ENCODE data around the gene DLG3. TPM values are rescaled to one million over a fixed set of nuclear protein-coding genes. Genes with fewer than 3 reads are reported as not detected.
"Not testable (repeated sequence)": the region's sequence is repeated elsewhere in the genome, so short reads cannot be mapped to it uniquely, and the experiment has no call there.

Gene DLG3
- total RNA-seq, 1 experiment from 2014 or later: 67.5 TPM

DNA sequence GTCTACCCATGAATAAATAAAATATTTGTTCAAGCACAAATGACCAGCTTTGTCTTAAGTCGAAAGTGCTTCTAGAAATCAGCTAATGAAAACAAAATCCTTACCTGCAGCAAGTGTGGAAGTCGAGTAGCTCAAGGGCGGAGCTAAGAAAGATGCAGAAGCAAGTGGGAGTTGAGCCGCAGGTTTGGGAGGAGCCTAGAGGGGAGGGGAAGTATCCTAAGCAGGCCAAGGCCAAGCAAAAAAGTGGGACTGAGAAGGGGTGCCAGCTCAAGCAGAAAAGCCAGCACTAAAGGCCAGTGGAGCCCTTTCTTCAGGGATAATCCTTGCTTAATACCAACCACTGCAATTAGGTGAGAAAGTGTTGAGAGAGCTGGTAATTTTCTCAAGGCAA, 60.8 kb downstream of the DLG3 start:
- Histone ChIP-seq H3K36me3 (peaks cover 6% of the 10 kb centered on the region), H3K27me3 (no peaks in the 10 kb centered on the region), H3K4me1 (peaks cover 3% of the 10 kb centered on the region; the same call in 1 of the 2 replicates), H3K9me3 (replicated peaks) (no peaks in the 10 kb centered on the region), H3K27ac (no peak overlapping the region), H3K4me3 (no peak overlapping the region)
- DNase-seq: no peak

GRCh38 chrX:70508296-70508911, 63.8 kb downstream of the DLG3 start:
- no peaks in the 10 kb centered on the region for H3K9me3 ChIP-seq (replicated peaks)
- H3K36me3 ChIP-seq: peaks cover 4% of the 10 kb centered on the region; the same call in 1 of the 2 replicates
- no peak for DNase-seq
- H3K4me3 ChIP-seq: no peak overlapping the region
- H3K27ac ChIP-seq: no peak overlapping the region
- H3K27me3 ChIP-seq: no peaks in the 10 kb centered on the region
- H3K4me1 ChIP-seq: no peaks in the 10 kb centered on the region

GRCh38 chrX:70509078-70509477, 64.4 kb downstream of the DLG3 start:
- no peak overlapping the region for H3K27ac ChIP-seq
- H3K4me1 ChIP-seq: no peaks in the 10 kb centered on the region
- H3K4me3 ChIP-seq: no peak overlapping the region
- no peaks in the 10 kb centered on the region for H3K9me3 ChIP-seq (replicated peaks)
- H3K27me3 ChIP-seq: no peaks in the 10 kb centered on the region
- DNase-seq: no peak
- H3K36me3 ChIP-seq: peaks cover 2% of the 10 kb centered on the region; the same call in 1 of the 2 replicates

GRCh38 chrX:70515270-70515669, 70.6 kb downstream of the DLG3 start:
- H3K27ac ChIP-seq, H3K36me3 ChIP-seq: not testable (repeated sequence)

DNA sequence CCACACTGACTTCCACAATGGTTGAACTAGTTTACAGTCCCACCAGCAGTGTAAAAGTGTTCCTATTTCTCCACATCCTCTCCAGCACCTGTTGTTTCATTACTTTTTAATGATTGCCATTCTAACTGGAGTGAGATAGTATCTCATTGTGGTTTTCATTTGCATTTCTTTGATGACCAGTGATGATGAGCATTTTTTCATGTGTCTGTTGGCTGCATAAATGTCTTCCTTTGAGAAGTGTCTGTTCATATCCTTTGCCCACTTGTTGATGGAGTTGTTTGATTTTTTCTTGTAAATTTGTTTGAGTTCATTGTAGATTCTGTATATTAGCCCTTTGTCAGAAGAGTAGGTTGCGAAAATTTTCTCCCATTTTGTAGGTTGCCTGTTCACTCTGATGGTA, 71.1 kb downstream of the DLG3 start:
- H3K27ac ChIP-seq: not testable (repeated sequence)

More at GRCh38 chrX:70515270-70515669, 70.6 kb downstream of the DLG3 start:
- H3K4me3 ChIP-seq; H3K27me3 ChIP-seq; DNase-seq; H3K4me1 ChIP-seq; H3K9me3 ChIP-seq (replicated peaks): not testable (repeated sequence)

GRCh38 chrX:70525733-70526132, 81.1 kb downstream of the DLG3 start:
- no peaks in the 10 kb centered on the region for H3K36me3 ChIP-seq
- H3K27me3 ChIP-seq: no peaks in the 10 kb centered on the region
- no peak for DNase-seq
- no peaks in the 10 kb centered on the region for H3K4me1 ChIP-seq
- no peak overlapping the region for H3K27ac ChIP-seq
- H3K4me3 ChIP-seq: no peak overlapping the region
- no peaks in the 10 kb centered on the region for H3K9me3 ChIP-seq (replicated peaks)

More for the DNA sequence above, 71.1 kb downstream of the DLG3 start:
- not testable (repeated sequence) for H3K27me3 ChIP-seq; H3K4me3 ChIP-seq; H3K4me1 ChIP-seq; H3K36me3 ChIP-seq; H3K9me3 ChIP-seq (replicated peaks); DNase-seq

DNA sequence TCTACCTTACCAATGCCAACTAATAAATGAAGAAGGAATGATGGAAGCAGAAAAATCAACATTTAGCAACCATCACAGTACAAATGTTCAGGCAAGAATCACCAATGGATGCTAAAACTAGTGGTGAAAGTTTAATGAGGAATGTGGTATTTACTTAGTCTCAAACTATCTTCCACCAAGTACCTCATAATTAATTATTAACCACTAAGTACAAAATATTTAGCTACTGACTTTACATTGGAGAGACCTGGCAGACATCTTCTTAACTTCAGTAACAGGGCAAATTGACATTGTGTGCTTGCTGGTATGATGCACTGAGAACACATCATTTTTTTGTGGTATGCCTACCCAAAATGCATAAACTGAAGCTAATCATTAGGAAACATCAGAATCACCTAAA, 82.4 kb downstream of the DLG3 start:
- DNase-seq: no peak
- no peak overlapping the region for H3K4me3 ChIP-seq
- no peaks in the 10 kb centered on the region for H3K9me3 ChIP-seq (replicated peaks)
- no peaks in the 10 kb centered on the region for H3K27me3 ChIP-seq
- no peaks in the 10 kb centered on the region for H3K4me1 ChIP-seq
- no peaks in the 10 kb centered on the region for H3K36me3 ChIP-seq
- no peak overlapping the region for H3K27ac ChIP-seq

- Histone ChIP-seq H3K9me3 (replicated peaks) (no peaks in the 10 kb centered on the region), H3K4me3 (no peak overlapping the region), H3K27me3 (no peaks in the 10 kb centered on the region), H3K36me3 (no peaks in the 10 kb centered on the region), H3K4me1 (no peaks in the 10 kb centered on the region), H3K27ac (no peak overlapping the region)
- DNase-seq: no peak
These were observed 83.1 kb downstream of the DLG3 start for GRCh38 chrX:70527610-70528345.

DNA sequence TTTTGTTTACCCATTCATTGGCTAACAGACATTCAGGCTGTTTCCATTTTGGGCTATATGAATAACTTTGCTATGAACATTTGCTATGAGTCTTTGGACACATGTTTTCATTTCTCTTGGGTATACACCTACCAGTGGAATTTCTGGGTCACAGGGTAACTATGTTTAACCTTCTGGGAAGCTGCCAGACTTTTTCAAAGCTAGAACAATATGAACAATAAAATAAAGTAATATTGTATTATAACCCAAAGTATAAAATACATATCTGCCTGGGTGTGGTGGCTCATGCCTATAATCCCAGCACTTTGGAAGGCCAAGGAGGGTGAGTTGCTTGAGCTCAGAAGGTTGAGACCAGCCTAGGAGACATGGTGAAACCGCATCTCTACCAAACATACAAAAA, 90.6 kb downstream of the DLG3 start:
- DNase-seq: no peak
- no peaks in the 10 kb centered on the region for H3K4me1 ChIP-seq

DNA sequence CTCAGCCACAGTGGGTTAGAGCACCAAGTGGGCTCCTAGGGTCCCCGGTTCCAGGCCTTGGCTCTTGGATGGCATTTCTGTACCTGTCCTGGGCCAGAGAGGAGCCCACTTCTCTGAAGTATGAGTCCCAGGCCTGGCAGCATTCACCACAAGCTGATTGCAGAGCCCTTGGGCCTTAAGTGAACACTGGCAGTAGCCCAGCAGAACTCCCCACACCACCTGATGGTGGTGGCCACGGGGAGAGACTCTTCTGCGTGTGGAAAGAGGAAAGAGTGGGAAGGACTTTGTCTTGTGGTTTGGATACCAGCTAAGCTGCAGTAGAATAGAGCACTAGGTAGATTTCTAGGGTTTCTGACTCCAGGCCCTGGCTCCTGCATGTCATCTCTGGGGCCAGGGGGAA, 104.8 kb downstream of the DLG3 start:
- no peaks in the 10 kb centered on the region for H3K27me3 ChIP-seq

More for the DNA sequence above, 90.6 kb downstream of the DLG3 start:
- Histone ChIP-seq H3K36me3 (no peaks in the 10 kb centered on the region), H3K4me3 (no peak overlapping the region), H3K27ac (no peak overlapping the region), H3K27me3 (no peaks in the 10 kb centered on the region), H3K9me3 (replicated peaks) (no peaks in the 10 kb centered on the region)

GRCh38 chrX:70552130-70552704, 107.6 kb downstream of the DLG3 start:
- H3K4me1 ChIP-seq: no peaks in the 10 kb centered on the region
- H3K27ac ChIP-seq: no peak overlapping the region
- H3K9me3 ChIP-seq (replicated peaks): no peaks in the 10 kb centered on the region
- no peak for DNase-seq
- H3K27me3 ChIP-seq: no peaks in the 10 kb centered on the region
- H3K4me3 ChIP-seq: no peak overlapping the region
- H3K36me3 ChIP-seq: no peaks in the 10 kb centered on the region

More for the DNA sequence above, 104.8 kb downstream of the DLG3 start:
- Histone ChIP-seq H3K27ac (no peak overlapping the region), H3K4me1 (no peaks in the 10 kb centered on the region), H3K9me3 (replicated peaks) (no peaks in the 10 kb centered on the region), H3K4me3 (no peak overlapping the region), H3K36me3 (no peaks in the 10 kb centered on the region)
- no peak for DNase-seq

DNA sequence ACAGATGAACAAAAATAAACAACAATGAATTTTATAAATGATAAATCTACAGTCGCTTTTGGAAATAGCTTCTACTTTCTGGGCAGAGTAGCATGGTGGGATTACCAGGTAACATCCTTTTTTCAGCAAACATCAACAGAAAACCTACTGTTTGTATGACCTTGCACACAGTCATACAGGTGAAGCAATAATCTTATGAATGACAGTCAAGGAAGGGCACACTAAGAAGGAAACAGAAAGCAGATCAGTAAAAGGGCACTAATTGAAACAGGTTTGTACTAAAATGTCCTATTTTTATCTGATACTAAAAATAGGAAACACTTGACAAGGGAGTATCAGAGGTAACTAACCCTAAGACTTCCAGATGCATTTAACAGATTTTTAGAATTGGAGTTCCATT, 108.9 kb downstream of the DLG3 start:
- Histone ChIP-seq H3K36me3 (no peaks in the 10 kb centered on the region), H3K27me3 (no peaks in the 10 kb centered on the region), H3K4me1 (no peaks in the 10 kb centered on the region), H3K4me3 (no peak overlapping the region), H3K27ac (no peak overlapping the region), H3K9me3 (replicated peaks) (no peaks in the 10 kb centered on the region)
- DNase-seq: no peak

DNA sequence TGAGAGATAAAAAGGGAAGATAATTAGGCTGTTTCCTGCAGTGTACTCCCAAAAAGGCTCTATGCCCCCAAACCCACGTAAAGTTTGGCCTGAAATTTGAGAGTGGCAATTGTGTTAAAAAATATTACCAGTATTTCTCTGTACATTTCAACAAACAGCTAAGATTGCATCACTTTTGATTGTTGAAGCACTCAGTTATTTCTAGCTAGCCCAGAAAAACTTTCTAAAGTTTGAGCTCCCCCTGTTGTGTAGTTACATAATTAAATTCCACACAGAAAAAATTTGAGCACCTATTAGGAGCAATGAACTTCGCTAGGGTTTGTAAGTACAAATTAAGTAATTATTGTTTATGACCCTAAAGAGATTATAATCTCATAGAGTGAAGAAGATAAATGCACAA, 109.4 kb downstream of the DLG3 start:
- no peaks in the 10 kb centered on the region for H3K9me3 ChIP-seq (replicated peaks)
- H3K4me1 ChIP-seq: no peaks in the 10 kb centered on the region
- peak in 1 of 2 experiments; percentile 26 for DNase-seq
- H3K27ac ChIP-seq: no peak overlapping the region
- no peaks in the 10 kb centered on the region for H3K36me3 ChIP-seq
- no peak overlapping the region for H3K4me3 ChIP-seq
- no peaks in the 10 kb centered on the region for H3K27me3 ChIP-seq

DNA sequence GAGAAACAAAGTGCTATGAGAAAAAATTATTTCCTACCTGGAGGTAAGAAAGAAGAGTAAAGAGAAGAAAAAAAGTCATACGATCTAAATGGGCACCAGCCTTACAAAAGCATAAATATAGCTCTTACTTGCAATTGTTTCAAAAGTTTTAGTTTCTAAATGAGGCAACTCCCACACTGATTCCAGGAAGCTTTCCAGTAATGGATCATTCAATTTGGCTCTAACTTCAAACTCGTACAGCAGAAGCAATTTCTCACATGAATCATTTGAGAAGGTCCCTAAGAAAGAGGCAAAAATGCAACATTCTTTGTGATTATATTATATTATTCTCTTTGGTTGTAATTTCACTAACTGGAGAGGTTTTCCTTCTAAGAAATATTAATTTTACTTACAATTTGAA, 109.9 kb downstream of the DLG3 start:
- Histone ChIP-seq H3K4me3 (no peak overlapping the region), H3K9me3 (replicated peaks) (no peaks in the 10 kb centered on the region), H3K27me3 (no peaks in the 10 kb centered on the region), H3K4me1 (no peaks in the 10 kb centered on the region), H3K27ac (no peak overlapping the region), H3K36me3 (no peaks in the 10 kb centered on the region)
- DNase-seq: no peak

- Histone ChIP-seq H3K4me1 (no peaks in the 10 kb centered on the region), H3K9me3 (replicated peaks) (no peaks in the 10 kb centered on the region), H3K36me3 (no peaks in the 10 kb centered on the region), H3K27me3 (no peaks in the 10 kb centered on the region), H3K4me3 (no peak overlapping the region), H3K27ac (no peak overlapping the region)
- DNase-seq: no peak
These were observed 110.3 kb downstream of the DLG3 start for GRCh38 chrX:70554948-70555347.
